Measurements from ENCODE around the gene FHOD3.

The FHOD3 gene

DNA sequence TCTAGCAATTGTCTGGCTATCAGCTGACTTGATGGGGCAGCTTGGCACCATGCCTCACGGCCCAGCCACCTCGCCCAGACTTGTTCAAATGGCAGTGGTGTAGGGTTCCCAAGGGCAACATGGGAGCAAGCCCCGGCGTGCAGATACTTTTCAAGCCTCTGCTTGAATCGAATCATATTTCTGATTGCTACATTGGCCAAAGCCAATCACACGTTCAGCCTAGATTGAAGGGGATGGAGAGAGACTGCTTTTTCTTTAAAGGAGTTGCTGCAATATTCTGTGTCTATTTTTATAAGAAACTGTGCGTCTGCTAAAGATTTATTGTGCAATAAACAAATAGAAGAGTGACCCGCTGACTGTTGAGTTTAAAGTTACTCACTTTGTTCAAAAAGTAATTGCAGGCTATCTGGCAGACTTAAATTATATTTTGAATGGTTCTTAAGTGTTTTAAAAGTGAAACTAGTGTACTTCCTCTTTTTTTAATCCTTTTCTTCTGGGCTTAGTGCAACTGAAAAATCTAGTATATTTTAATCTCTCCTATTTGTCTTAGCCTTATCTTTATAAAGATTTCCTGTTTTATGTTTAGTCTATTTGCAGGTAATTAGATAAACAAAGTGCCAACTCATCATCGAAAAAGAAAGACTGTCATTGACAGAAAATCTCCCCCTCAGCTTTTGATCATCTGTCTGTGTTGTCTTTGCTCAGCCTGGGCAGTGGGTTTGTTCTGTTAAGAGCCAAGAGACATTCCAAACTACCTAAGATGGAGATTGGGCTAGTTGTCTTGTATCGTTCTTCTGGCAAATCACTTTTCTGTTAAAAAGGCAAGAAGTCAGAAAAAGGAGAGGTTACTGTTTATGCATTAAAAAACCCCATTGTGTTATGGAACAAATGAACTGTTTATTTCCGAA is 375.2 kb downstream of the FHOD3 start:
- Histone ChIP-seq H3K27me3 (replicated peaks) (no peaks in the 10 kb centered on the region), H3K36me3 (replicated peaks) (no peaks in the 10 kb centered on the region), H3K27ac (peak overlapping the region; percentile 26), H3K4me3 (ENCODE audit: low read depth, low read length) (peak overlapping the region; percentile 24)
- in situ Hi-C loops (cut with HindIII; ENCODE audit: low pct_ligation_motif_present, low sequenced_read_pairs), result no loop called here
- DNase-seq, result peak; percentile 18
- TF ChIP-seq, protein P1, sequence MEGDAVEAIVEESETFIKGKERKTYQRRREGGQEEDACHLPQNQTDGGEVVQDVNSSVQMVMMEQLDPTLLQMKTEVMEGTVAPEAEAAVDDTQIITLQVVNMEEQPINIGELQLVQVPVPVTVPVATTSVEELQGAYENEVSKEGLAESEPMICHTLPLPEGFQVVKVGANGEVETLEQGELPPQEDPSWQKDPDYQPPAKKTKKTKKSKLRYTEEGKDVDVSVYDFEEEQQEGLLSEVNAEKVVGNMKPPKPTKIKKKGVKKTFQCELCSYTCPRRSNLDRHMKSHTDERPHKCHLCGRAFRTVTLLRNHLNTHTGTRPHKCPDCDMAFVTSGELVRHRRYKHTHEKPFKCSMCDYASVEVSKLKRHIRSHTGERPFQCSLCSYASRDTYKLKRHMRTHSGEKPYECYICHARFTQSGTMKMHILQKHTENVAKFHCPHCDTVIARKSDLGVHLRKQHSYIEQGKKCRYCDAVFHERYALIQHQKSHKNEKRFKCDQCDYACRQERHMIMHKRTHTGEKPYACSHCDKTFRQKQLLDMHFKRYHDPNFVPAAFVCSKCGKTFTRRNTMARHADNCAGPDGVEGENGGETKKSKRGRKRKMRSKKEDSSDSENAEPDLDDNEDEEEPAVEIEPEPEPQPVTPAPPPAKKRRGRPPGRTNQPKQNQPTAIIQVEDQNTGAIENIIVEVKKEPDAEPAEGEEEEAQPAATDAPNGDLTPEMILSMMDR (IDR thresholded peaks at IDR 0.05; ENCODE audit: low read depth, low read length, missing control alignments), result no peak

DNA sequence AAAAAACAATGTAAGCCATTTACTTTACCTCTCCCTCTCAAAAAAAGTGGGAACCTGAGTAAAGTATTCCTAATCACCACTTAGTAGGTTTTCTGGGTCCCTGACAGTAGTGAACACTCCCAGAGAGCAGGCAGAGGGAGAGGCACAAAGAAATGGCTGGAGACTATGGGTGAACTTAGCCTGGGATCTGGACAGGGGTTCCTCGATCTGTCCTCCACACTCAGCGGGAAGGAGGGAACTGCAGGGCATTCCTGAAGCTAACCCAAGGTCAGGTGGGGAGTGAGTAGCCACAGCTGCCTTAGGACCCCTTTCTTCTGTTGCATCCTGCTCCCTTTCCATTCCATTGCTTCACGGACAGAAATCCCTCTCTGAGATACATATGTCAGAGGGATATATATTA is 375.9 kb downstream of the FHOD3 start:
- in situ Hi-C loops (cut with HindIII; ENCODE audit: low pct_ligation_motif_present, low sequenced_read_pairs), result no loop called here
- Histone ChIP-seq H3K36me3 (replicated peaks) (no peaks in the 10 kb centered on the region), H3K27ac (no peak overlapping the region), H3K4me3 (ENCODE audit: low read depth, low read length) (no peak overlapping the region), H3K27me3 (replicated peaks) (no peaks in the 10 kb centered on the region)
- no peak for DNase-seq
- TF ChIP-seq, protein P1 (IDR thresholded peaks at IDR 0.05; ENCODE audit: low read depth, low read length, missing control alignments), result no peak

DNA sequence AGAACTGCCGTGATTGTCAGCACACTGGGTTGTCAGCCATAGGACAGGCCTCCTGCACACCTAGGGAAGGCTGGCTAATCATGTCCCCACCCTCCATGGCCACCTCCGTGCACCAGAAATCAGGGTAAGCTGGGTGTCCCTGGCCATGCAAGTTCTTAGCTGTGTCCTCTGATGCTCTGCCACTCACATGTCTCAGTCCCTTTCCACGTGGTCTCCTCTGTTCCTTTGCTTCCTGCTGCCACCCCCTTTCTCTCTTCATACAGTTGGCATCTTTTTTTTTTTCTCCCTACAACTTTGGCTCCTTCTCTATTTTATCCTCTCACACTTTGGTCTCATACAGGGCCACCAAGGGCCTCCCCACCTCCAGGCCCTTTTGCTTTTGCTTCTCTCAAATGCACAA is 377.6 kb downstream of the FHOD3 start:
- no peaks in the 10 kb centered on the region for H3K36me3 ChIP-seq (replicated peaks)
- in situ Hi-C loops (cut with HindIII; ENCODE audit: low pct_ligation_motif_present, low sequenced_read_pairs), result no loop called here
- TF ChIP-seq, protein P1 (IDR thresholded peaks at IDR 0.05; ENCODE audit: low read depth, low read length, missing control alignments), result no peak

DNA sequence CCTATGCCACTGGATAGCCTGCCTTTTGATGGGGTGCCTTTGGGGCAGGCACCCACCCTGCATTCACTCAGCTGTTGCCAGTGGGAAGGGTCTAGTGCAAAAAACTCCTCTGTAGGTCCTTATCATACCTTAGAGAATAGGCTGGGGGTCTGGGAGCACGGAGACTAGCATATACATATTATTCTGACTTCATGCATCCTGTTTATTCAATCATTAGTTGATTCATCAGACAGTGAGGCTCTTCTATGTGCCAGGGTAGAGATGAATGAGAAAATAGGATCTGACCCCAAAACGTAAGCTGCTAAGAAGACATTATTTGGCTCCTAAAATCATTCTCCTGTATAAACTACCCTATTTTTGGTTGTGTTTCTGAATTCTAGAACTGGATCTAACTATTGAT is 378.0 kb downstream of the FHOD3 start:
- Histone ChIP-seq H3K36me3 (replicated peaks) (no peaks in the 10 kb centered on the region), H3K27me3 (replicated peaks) (no peaks in the 10 kb centered on the region), H3K4me3 (ENCODE audit: low read depth, low read length) (no peak overlapping the region), H3K27ac (no peak overlapping the region)
- in situ Hi-C loops (cut with HindIII; ENCODE audit: low pct_ligation_motif_present, low sequenced_read_pairs), result no loop called here
- TF ChIP-seq, protein P1 (IDR thresholded peaks at IDR 0.05; ENCODE audit: low read depth, low read length, missing control alignments), result no peak
- DNase-seq, result no peak

More for the DNA sequence above, 377.6 kb downstream of the FHOD3 start:
- no peak for DNase-seq
- no peak overlapping the region for H3K27ac ChIP-seq
- H3K4me3 ChIP-seq (ENCODE audit: low read depth, low read length), result no peak overlapping the region
- no peaks in the 10 kb centered on the region for H3K27me3 ChIP-seq (replicated peaks)

DNA sequence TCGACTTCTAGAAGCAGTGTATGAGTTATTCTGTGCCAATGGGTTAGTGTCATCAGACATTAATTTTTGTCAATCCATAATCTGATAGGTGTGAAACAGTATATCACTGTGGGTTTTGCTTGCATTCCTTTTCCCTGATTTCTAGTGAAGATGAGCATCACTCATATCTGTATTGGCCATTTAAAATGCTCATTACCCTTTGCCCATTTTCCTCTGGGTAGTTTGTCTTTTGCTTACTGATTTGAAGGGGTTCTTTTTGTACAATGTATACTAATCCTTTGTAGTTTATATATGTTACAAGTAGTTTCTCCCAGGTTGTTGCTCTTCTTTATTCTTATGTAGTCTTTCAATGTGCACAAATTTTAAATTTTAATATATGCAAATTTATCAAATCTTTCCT is 379.1 kb downstream of the FHOD3 start:
- Histone ChIP-seq H3K36me3 (replicated peaks) (no peaks in the 10 kb centered on the region), H3K27ac (no peak overlapping the region), H3K4me3 (ENCODE audit: low read depth, low read length) (no peak overlapping the region), H3K27me3 (replicated peaks) (no peaks in the 10 kb centered on the region)
- no peak for DNase-seq
- in situ Hi-C loops (cut with HindIII; ENCODE audit: low pct_ligation_motif_present, low sequenced_read_pairs), result no loop called here
- TF ChIP-seq, protein P1 (IDR thresholded peaks at IDR 0.05; ENCODE audit: low read depth, low read length, missing control alignments), result no peak

All from brain microvascular endothelial cell (primary cell).